H9 (cell line): ENCODE results near the gene PEA15. TPM values are rescaled to one million over a fixed set of nuclear protein-coding genes. Genes with fewer than 3 reads are reported as not detected.
A peak's percentile ranks its signal among the peaks of the same experiment; 100 is the strongest.

ENCODE experiments used
- DNase-seq: peaks from one replicate; pipeline ENCODE4 v3.0.0-alpha.2; 2017
- H2AFZ ChIP-seq: one replicate; pipeline ENCODE4 v1.6.1; 2013; ENCODE audit warnings: mild to moderate bottlenecking, low read length, control low read depth, moderate library complexity
- H2AK5ac ChIP-seq: 2 replicates; pipeline ENCODE4 v1.6.1; 2013; ENCODE audit warnings: low read length, control low read depth, mixed read lengths; ENCODE audit not compliant: insufficient read length
- H2BK120ac ChIP-seq: one replicate; pipeline ENCODE4 v1.6.1; 2013; ENCODE audit warnings: low read depth, mild to moderate bottlenecking, low read length, control low read depth, inconsistent platforms; ENCODE audit not compliant: poor library complexity, severe bottlenecking
- H2BK12ac ChIP-seq: 2 replicates; pipeline ENCODE4 v1.6.1; 2013; ENCODE audit warnings: low read length, control low read depth, mixed read lengths, low read depth; ENCODE audit not compliant: insufficient read length
- H2BK15ac ChIP-seq: 2 replicates; pipeline ENCODE4 v1.6.1; 2013; ENCODE audit warnings: low read depth, low read length, control low read depth
- H2BK20ac ChIP-seq: one replicate; pipeline ENCODE4 v1.6.1; 2013; ENCODE audit warnings: low read depth, mild to moderate bottlenecking, low read length, control low read depth, inconsistent platforms; ENCODE audit not compliant: poor library complexity, severe bottlenecking
- H2BK5ac ChIP-seq: 2 replicates; pipeline ENCODE4 v1.6.1; 2013; ENCODE audit warnings: low read length, control low read depth, mixed read lengths; ENCODE audit not compliant: insufficient read length
- H3K14ac ChIP-seq: 2 replicates; pipeline ENCODE4 v1.6.1; 2013; ENCODE audit warnings: low read length, control low read depth; ENCODE audit not compliant: insufficient read depth
- H3K18ac ChIP-seq: 2 replicates; pipeline ENCODE4 v1.6.1; 2013; ENCODE audit warnings: low read depth, mild to moderate bottlenecking, mixed read lengths, low read length, control low read depth; ENCODE audit not compliant: insufficient read length
- H3K23ac ChIP-seq: 2 replicates; pipeline ENCODE4 v1.6.1; 2013; ENCODE audit warnings: low read length, control low read depth, mixed read lengths, low read depth; ENCODE audit not compliant: insufficient read length
- H3K23me2 ChIP-seq: 2 replicates; pipeline ENCODE4 v1.6.1; 2013; ENCODE audit warnings: low read depth, mild to moderate bottlenecking, mixed read lengths, low read length, control low read depth; ENCODE audit not compliant: insufficient read length, poor library complexity, severe bottlenecking
- H3K27ac ChIP-seq: 2 replicates; pipeline ENCODE4 v1.5.1; 2013; ENCODE audit warnings: low read length, control low read depth, mixed read lengths, low read depth; ENCODE audit not compliant: insufficient read length
- H3K27me3 ChIP-seq: 2 replicates; pipeline ENCODE4 v1.6.1; 2013; ENCODE audit warnings: low read length, control low read depth, inconsistent platforms; ENCODE audit not compliant: insufficient read depth
- H3K4ac ChIP-seq: 2 replicates; pipeline ENCODE4 v1.6.1; 2013; ENCODE audit warnings: low read depth, mild to moderate bottlenecking, control low read depth, inconsistent platforms, low read length, moderate library complexity
- H3K4me1 ChIP-seq: 2 replicates; pipeline ENCODE4 v1.6.1; 2013; ENCODE audit warnings: low read length, control low read depth, inconsistent platforms; ENCODE audit not compliant: insufficient read depth
- H3K4me2 ChIP-seq: 2 replicates; pipeline ENCODE4 v1.6.1; 2013; ENCODE audit warnings: low read length, control low read depth, mixed read lengths; ENCODE audit not compliant: insufficient read length, insufficient read depth
- H3K56ac ChIP-seq: 2 replicates; pipeline ENCODE4 v1.6.1; 2013; ENCODE audit warnings: low read depth, mild to moderate bottlenecking, mixed read lengths, low read length, control low read depth; ENCODE audit not compliant: insufficient read length
- H3K79me1 ChIP-seq: 2 replicates; pipeline ENCODE4 v1.6.1; 2013; ENCODE audit warnings: low read depth, mild to moderate bottlenecking, moderate library complexity, low read length, control low read depth, inconsistent platforms; ENCODE audit not compliant: insufficient read depth, poor library complexity, severe bottlenecking
- H3K79me2 ChIP-seq: 2 replicates; pipeline ENCODE4 v1.6.1; 2013; ENCODE audit warnings: low read length, control low read depth, inconsistent platforms; ENCODE audit not compliant: insufficient read depth
- H3K9ac ChIP-seq: 2 replicates; pipeline ENCODE4 v1.6.1; 2013; ENCODE audit warnings: low read length, control low read depth, mixed read lengths; ENCODE audit not compliant: insufficient read length; ENCODE audit errors: extremely low read depth
- H3K9me3 ChIP-seq: one replicate; pipeline ENCODE4 v1.6.1; 2013; ENCODE audit warnings: low read depth, low read length, inconsistent platforms; ENCODE audit not compliant: control insufficient read depth
- H3T11ph ChIP-seq: one replicate; pipeline ENCODE4 v1.6.1; 2013; ENCODE audit warnings: mild to moderate bottlenecking, low read length, control low read depth, inconsistent platforms
- H4K20me1 ChIP-seq: one replicate; pipeline ENCODE4 v1.6.1; 2013; ENCODE audit not compliant: control insufficient read depth, insufficient read length, insufficient read depth
- H4K5ac ChIP-seq: 2 replicates; pipeline ENCODE4 v1.6.1; 2013; ENCODE audit warnings: low read depth, mild to moderate bottlenecking, mixed read lengths, low read length, control low read depth; ENCODE audit not compliant: insufficient read length
- H4K8ac ChIP-seq: replicated peaks from 2 replicates; pipeline ENCODE4 v1.6.1; 2013; ENCODE audit warnings: low read length, control low read depth, mixed read lengths, low read depth; ENCODE audit not compliant: insufficient read length
- H4K91ac ChIP-seq: 2 replicates; pipeline ENCODE4 v1.6.1; 2013; ENCODE audit warnings: low read depth, mild to moderate bottlenecking, moderate library complexity, mixed read lengths, low read length, control low read depth; ENCODE audit not compliant: insufficient read length
- H3K27ac Mint-ChIP-seq, 3 experiments: 2 replicates in 2 of 3; 3 replicates in 1 of 3; pipeline ENCODE4 v1.8.0; 2020 to 2021; ENCODE audit warnings: mixed read lengths in 3 of 3, mild to moderate bottlenecking in 1 of 3, moderate library complexity in 1 of 3
- H3K27me3 Mint-ChIP-seq: 2 replicates; pipeline ENCODE4 v1.8.0; 2021; ENCODE audit warnings: low read depth, mild to moderate bottlenecking, moderate library complexity, mixed read lengths
- H3K36me3 Mint-ChIP-seq, 3 experiments: 2 replicates in 2 of 3; 3 replicates in 1 of 3; pipeline ENCODE4 v1.8.0; 2020 to 2021; ENCODE audit warnings: low read depth in 3 of 3, mixed read lengths in 3 of 3; ENCODE audit not compliant: insufficient read depth in 1 of 3
- H3K4me1 Mint-ChIP-seq, 2 experiments: 2 replicates each; pipeline ENCODE4 v1.8.0; 2020; ENCODE audit warnings: mixed read lengths in 2 of 2
- H3K4me3 Mint-ChIP-seq, 2 experiments: 2 replicates in 1 of 2; 3 replicates in 1 of 2; pipeline ENCODE4 v1.8.0; 2020 to 2021; ENCODE audit warnings: mild to moderate bottlenecking in 2 of 2, mixed read lengths in 2 of 2, moderate library complexity in 1 of 2
- H3K9me3 Mint-ChIP-seq, 2 experiments: 2 replicates in 1 of 2; 3 replicates in 1 of 2; pipeline ENCODE4 v1.8.0; 2020; ENCODE audit warnings: mild to moderate bottlenecking in 2 of 2, mixed read lengths in 2 of 2, moderate library complexity in 1 of 2
- WGBS: extraction: QIAGEN DNeasy Blood & Tissue Kit; methylation state at CpG from one replicate; pipeline ENCODE4 v1.1.7; 2013; ENCODE audit warnings: missing lambda C conversion rate, low lambda C conversion rate, mixed read lengths; ENCODE audit not compliant: insufficient read length; ENCODE audit errors: extremely low coverage; 5-methylcytosine and 5-hydroxymethylcytosine counted together
- total RNA-seq: library from RNA; stranded (reverse); gene quantifications from 2 replicates; pipeline ENCODE4 v1.2.1, GENCODE V29; 2021
- TF ChIP-seq, protein P1 (sequence below): fragments of 200-600 bp; sonication (generic); conservative IDR thresholded peaks from 3 replicates; pipeline ENCODE4 v1.8.0; 2021; ENCODE audit warnings: antibody characterized with exemption, mild to moderate bottlenecking

The PEA15 gene
- total RNA-seq, 1 experiment from 2014 or later: 82.1 TPM

DNA sequence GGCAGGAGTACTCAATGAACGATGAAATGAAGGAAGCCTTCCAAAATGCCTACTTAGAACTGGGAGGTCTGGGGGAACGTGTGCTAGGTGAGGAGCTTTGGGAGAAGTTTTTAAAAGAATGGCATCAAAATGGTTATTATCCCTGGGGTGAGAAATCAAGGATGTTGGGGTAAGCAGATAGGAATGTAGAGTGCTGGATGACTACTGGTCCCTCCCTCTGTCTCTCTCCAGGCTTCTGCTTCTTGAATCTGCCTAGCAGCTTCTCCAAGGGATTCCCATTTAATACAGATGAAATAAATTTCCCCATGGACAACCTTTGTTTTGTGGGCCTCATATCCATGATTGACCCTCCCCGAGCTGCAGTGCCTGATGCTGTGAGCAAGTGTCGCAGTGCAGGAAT is 33.8 kb upstream of the PEA15 start:
- Histone ChIP-seq H3K4me2 (no peak overlapping the region), H3K27me3 (no peaks in the 10 kb centered on the region), H3K9ac (no peak overlapping the region), H4K20me1 (no peaks in the 10 kb centered on the region), H3K4ac (no peak overlapping the region), H2AK5ac (no peak overlapping the region), H3K56ac (no peak overlapping the region), H2BK15ac (no peak overlapping the region), H3K4me1 (peaks cover 26% of the 10 kb centered on the region), H4K91ac (no peak overlapping the region), H3K79me2 (no peaks in the 10 kb centered on the region), H3K18ac (no peak overlapping the region), H4K5ac (no peak overlapping the region), H3K9me3 (no peaks in the 10 kb centered on the region), H2BK5ac (no peak overlapping the region), H2BK20ac (no peak overlapping the region), H2BK12ac (peak overlapping the region; percentile 78), H3K23me2 (no peaks in the 10 kb centered on the region), H3K23ac (no peak overlapping the region), H3K79me1 (no peaks in the 10 kb centered on the region), H4K8ac (no peak overlapping the region), H3T11ph (no peak overlapping the region), H2BK120ac (no peak overlapping the region), H3K14ac (no peak overlapping the region), H3K27ac (no peak overlapping the region), H2AFZ (no peak overlapping the region)
- H3K27me3 Mint-ChIP-seq: peaks cover 61% of the 10 kb centered on the region
- no peaks in the 10 kb centered on the region; a peak in 1 of 5 replicates for H3K9me3 Mint-ChIP-seq
- WGBS: no CpG with 5 or more reads among the region's 4 CpGs
- peaks cover 0 to 3% (median 0%) of the 10 kb centered on the region in 3 experiments; a peak in 1 of 7 replicates for H3K36me3 Mint-ChIP-seq
- no peak overlapping the region; a peak in 2 of 5 replicates for H3K4me3 Mint-ChIP-seq
- no peak for DNase-seq
- H3K4me1 Mint-ChIP-seq: peaks cover 53 to 55% of the 10 kb centered on the region in 2 experiments
- H3K27ac Mint-ChIP-seq: peak overlapping the region in 2 of 3 experiments; percentile 45 to 47; a peak in 4 of 7 replicates
- TF ChIP-seq, protein P1, sequence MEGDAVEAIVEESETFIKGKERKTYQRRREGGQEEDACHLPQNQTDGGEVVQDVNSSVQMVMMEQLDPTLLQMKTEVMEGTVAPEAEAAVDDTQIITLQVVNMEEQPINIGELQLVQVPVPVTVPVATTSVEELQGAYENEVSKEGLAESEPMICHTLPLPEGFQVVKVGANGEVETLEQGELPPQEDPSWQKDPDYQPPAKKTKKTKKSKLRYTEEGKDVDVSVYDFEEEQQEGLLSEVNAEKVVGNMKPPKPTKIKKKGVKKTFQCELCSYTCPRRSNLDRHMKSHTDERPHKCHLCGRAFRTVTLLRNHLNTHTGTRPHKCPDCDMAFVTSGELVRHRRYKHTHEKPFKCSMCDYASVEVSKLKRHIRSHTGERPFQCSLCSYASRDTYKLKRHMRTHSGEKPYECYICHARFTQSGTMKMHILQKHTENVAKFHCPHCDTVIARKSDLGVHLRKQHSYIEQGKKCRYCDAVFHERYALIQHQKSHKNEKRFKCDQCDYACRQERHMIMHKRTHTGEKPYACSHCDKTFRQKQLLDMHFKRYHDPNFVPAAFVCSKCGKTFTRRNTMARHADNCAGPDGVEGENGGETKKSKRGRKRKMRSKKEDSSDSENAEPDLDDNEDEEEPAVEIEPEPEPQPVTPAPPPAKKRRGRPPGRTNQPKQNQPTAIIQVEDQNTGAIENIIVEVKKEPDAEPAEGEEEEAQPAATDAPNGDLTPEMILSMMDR: no peak
